AG09309 (cell line): Measurements from ENCODE around the gene AKR7A2.

Experiments
- DNase-seq: peaks from one replicate; pipeline ENCODE4 v3.0.0-alpha.2; 2010; ENCODE audit warnings: low read depth
- H3K4me3 ChIP-seq: 2 replicates; pipeline ENCODE4 v1.5.1; 2011; ENCODE audit warnings: mild to moderate bottlenecking, low read depth, low read length, moderate library complexity; ENCODE audit not compliant: control insufficient read depth
- CTCF ChIP-seq: IDR thresholded peaks from 2 replicates; pipeline ENCODE4 v1.5.1; 2011; ENCODE audit warnings: mild to moderate bottlenecking, low read depth, low read length, inconsistent platforms; ENCODE audit not compliant: insufficient read depth, control insufficient read depth; ENCODE audit errors: missing control alignments

The AKR7A2 gene

DNA sequence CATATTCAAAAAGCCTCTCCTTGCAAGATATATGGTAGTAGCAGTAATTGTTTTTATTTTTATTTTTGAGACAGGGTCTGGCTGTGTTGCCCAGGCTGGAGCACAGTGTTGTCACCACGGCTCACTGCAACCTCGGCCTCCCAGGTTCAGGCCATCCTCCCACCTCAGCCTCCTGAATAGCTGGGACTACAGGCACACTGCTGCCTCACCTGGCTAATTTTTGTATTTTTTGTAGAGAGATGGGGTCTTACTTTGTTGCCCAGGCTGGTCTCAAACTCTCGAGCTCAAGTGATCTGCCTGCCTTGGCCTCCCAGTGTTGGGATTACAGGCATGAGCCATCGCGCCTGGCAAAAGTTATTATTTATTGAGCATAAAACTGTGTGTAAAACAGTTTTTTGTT is 38.6 kb upstream of the AKR7A2 start:
- no peak overlapping the region for H3K4me3 ChIP-seq
- DNase-seq: no peak
- TF ChIP-seq CTCF: no peak

GRCh38 chr1:19349999-19350398 is 38.1 kb upstream of the AKR7A2 start:
- no peak for DNase-seq
- no peak for TF ChIP-seq CTCF
- H3K4me3 ChIP-seq: no peak overlapping the region

GRCh38 chr1:19348441-19349198 is 36.7 kb upstream of the AKR7A2 start:
- no peak for DNase-seq
- no peak overlapping the region for H3K4me3 ChIP-seq
- TF ChIP-seq CTCF: no peak

GRCh38 chr1:19347533-19348172 is 35.7 kb upstream of the AKR7A2 start:
- DNase-seq: no peak
- no peak for TF ChIP-seq CTCF
- H3K4me3 ChIP-seq: no peak overlapping the region

GRCh38 chr1:19346026-19346425 is 34.1 kb upstream of the AKR7A2 start:
- TF ChIP-seq CTCF: no peak
- no peak overlapping the region for H3K4me3 ChIP-seq
- DNase-seq: no peak

GRCh38 chr1:19345391-19345790 is 33.4 kb upstream of the AKR7A2 start:
- TF ChIP-seq CTCF: no peak
- no peak for DNase-seq
- H3K4me3 ChIP-seq: no peak overlapping the region
